Transverse colon (tissue), 4 donors: ENCODE data around the gene CTNND2. TPM values are rescaled to one million over a fixed set of nuclear protein-coding genes. Genes with fewer than 3 reads are reported as not detected.

ENCODE experiments used
- DNase-seq: peaks from one replicate; pipeline ENCODE4 v3.0.0-alpha.2; 2019
- H3K27ac ChIP-seq, 4 donors: fragments of 200-600 bp; sonication (generic); 2 replicates each; pipeline ENCODE4 v1.5.1; 2016 to 2018; ENCODE audit warnings: inconsistent platforms in 4 of 4
- H3K27me3 ChIP-seq: fragments of 200-600 bp; sonication (generic); 2 replicates; pipeline ENCODE4 v1.5.1; 2017; ENCODE audit warnings: inconsistent platforms
- H3K36me3 ChIP-seq, 4 donors: fragments of 200-600 bp; sonication (generic); 2 replicates each; pipeline ENCODE4 v1.5.1; 2017 to 2019; ENCODE audit warnings: inconsistent platforms in 4 of 4
- H3K4me1 ChIP-seq, 4 donors: fragments of 200-600 bp; sonication (generic); 2 replicates each; pipeline ENCODE4 v1.5.1; 2017 to 2020; ENCODE audit warnings: inconsistent platforms in 4 of 4
- H3K4me3 ChIP-seq, 4 donors: fragments of 200-600 bp; sonication (generic); 1 replicate in 1 of 4; 2 replicates in 3 of 4; pipeline versions ENCODE4 v1.5.1 to v1.6.1; 2017 to 2019; ENCODE audit warnings: inconsistent platforms in 4 of 4
- H3K9me3 ChIP-seq, 2 donors: fragments of 200-600 bp; sonication (generic); 2 replicates each; pipeline ENCODE4 v1.5.1; 2017 to 2019; ENCODE audit warnings: inconsistent platforms in 2 of 2
- CTCF ChIP-seq, 5 experiments: fragments of 200-600 bp in 3 of 5; fragments of 450-650 bp in 2 of 5; sonication (generic) in 3 of 5; IDR thresholded peaks; 1 replicate in 2 of 5; 2 replicates in 3 of 5; pipeline ENCODE4 v1.5.1; 2016 to 2017; ENCODE audit warnings: antibody characterized with exemption in 5 of 5, inconsistent platforms in 3 of 5, mild to moderate bottlenecking in 2 of 5, moderate library complexity in 1 of 5
- EP300 ChIP-seq: sonication (generic); formaldehyde crosslinking; IDR thresholded peaks from one replicate; pipeline ENCODE4 v1.6.1; 2017; ENCODE audit warnings: antibody characterized with exemption, low read depth
- POLR2A ChIP-seq: fragments of 450-650 bp; IDR thresholded peaks from one replicate; pipeline ENCODE4 v1.6.1; 2016; ENCODE audit warnings: antibody characterized with exemption, mild to moderate bottlenecking, moderate library complexity
- POLR2AphosphoS5 ChIP-seq, 3 donors: sonication (generic); formaldehyde crosslinking; IDR thresholded peaks; one replicate each; pipeline ENCODE4 v1.6.1; 2016; ENCODE audit warnings: antibody characterized with exemption in 3 of 3
- WGBS, 2 donors: methylation state at CpG; one replicate each; pipeline ENCODE4 v1.1.5; 2018; ENCODE audit warnings: low coverage in 1 of 2; 5-methylcytosine and 5-hydroxymethylcytosine counted together
- in situ Hi-C, 4 donors: fragments of 200-750 bp; cut with MboI; loops; one replicate each; pipeline versions ENCODE4 v1.15.0 to v1.15.1; 2017; ENCODE audit warnings: low sequenced_read_pairs in 3 of 4, low pct_ligation_motif_present in 1 of 4, low pct_unique_long_range_greater_than_20kb in 1 of 4
- intact Hi-C: fragments of 100-400 bp; cut with DNase I; formaldehyde crosslinking; loops from one replicate; pipeline ENCODE4 v1.15.1; 2023; ENCODE audit warnings: low total_unique reads
- total RNA-seq, 4 donors: library from RNA; depleted of rRNA; stranded (reverse); fragments of >200 nt; gene quantifications; one replicate each; pipeline ENCODE4 v1.1.0, GENCODE V29; 2016

CTNND2 gene
- total RNA-seq, 4 donors from 2014 or later, result 1.9 to 2.1 TPM; not detected in 2

GRCh38 chr5:10994091-10994986, 909.9 kb downstream of the CTNND2 start:
- in situ Hi-C loops, result no loop called here
- intact Hi-C loops, result no loop called here
- Histone ChIP-seq H3K4me1 (no peaks in the 10 kb centered on the region), H3K9me3 (no peaks in the 10 kb centered on the region), H3K36me3 (no peaks in the 10 kb centered on the region), H3K27me3 (peaks cover 4% of the 10 kb centered on the region), H3K4me3 (no peak overlapping the region), H3K27ac (no peak overlapping the region)
- no peak for DNase-seq
- WGBS, 2 donors, result 62 to 68% methylated on average over 5 to 17 of the region's 30 CpGs
- TF ChIP-seq POLR2A (no peak), POLR2AphosphoS5 (IDR thresholded peaks at IDR 0.05) (no peak), CTCF (IDR thresholded peaks at IDR 0.05) (no peak), EP300 (no peak)

GRCh38 chr5:10990634-10991033, 913.6 kb downstream of the CTNND2 start:
- intact Hi-C loops, result no loop called here

GRCh38 chr5:10989577-10990263, 914.5 kb downstream of the CTNND2 start:
- no peak for TF ChIP-seq POLR2AphosphoS5 (IDR thresholded peaks at IDR 0.05)
- TF ChIP-seq POLR2A, result no peak
- no peak for TF ChIP-seq CTCF (IDR thresholded peaks at IDR 0.05)
- TF ChIP-seq EP300, result no peak
- WGBS, 2 donors, result 53 to 57% methylated on average over 3 to 6 of the region's 6 CpGs
- Histone ChIP-seq H3K27me3 (peaks cover 20% of the 10 kb centered on the region), H3K36me3 (no peaks in the 10 kb centered on the region), H3K27ac (no peak overlapping the region), H3K4me3 (no peak overlapping the region), H3K9me3 (no peaks in the 10 kb centered on the region), H3K4me1 (no peaks in the 10 kb centered on the region)
- intact Hi-C loops, result loop anchor here (5.0 kb wide), 1 partner anchor 292 kb away; no protein-coding TSS in a partner anchor
- DNase-seq, result no peak
- in situ Hi-C loops, result no loop called here

More at GRCh38 chr5:10990634-10991033, 913.6 kb downstream of the CTNND2 start:
- Histone ChIP-seq H3K9me3 (no peaks in the 10 kb centered on the region), H3K4me1 (no peaks in the 10 kb centered on the region), H3K27me3 (peaks cover 20% of the 10 kb centered on the region), H3K36me3 (no peaks in the 10 kb centered on the region), H3K27ac (no peak overlapping the region), H3K4me3 (no peak overlapping the region)
- DNase-seq, result no peak
- no peak for TF ChIP-seq CTCF (IDR thresholded peaks at IDR 0.05)
- WGBS, 2 donors, result 79 to 85% methylated on average over 7 to 9 of the region's 9 CpGs
- in situ Hi-C loops, result no loop called here

- no peak for DNase-seq
- WGBS, 2 donors, result 33 to 50% methylated on average over 2 of the region's 2 CpGs
- in situ Hi-C loops, result no loop called here
- intact Hi-C loops, result loop anchor here (5.0 kb wide), 1 partner anchor 291 kb away; no protein-coding TSS in a partner anchor
- H3K9me3 ChIP-seq, result no peaks in the 10 kb centered on the region
- no peak overlapping the region for H3K4me3 ChIP-seq
- H3K27ac ChIP-seq, result no peak overlapping the region
- H3K36me3 ChIP-seq, result no peaks in the 10 kb centered on the region
- no peaks in the 10 kb centered on the region for H3K4me1 ChIP-seq
- H3K27me3 ChIP-seq, result peaks cover 20% of the 10 kb centered on the region
- no peak for TF ChIP-seq POLR2A
- no peak for TF ChIP-seq CTCF (IDR thresholded peaks at IDR 0.05)
- TF ChIP-seq POLR2AphosphoS5 (IDR thresholded peaks at IDR 0.05), result no peak
- no peak for TF ChIP-seq EP300
Observed at GRCh38 chr5:10988622-10989021, 915.6 kb downstream of the CTNND2 start.
